Amygdala (tissue), 56 donors: ENCODE results near the gene KAZN.
A peak's percentile ranks its signal among the peaks of the same experiment; 100 is the strongest.

Source experiments
- DNase-seq, 56 donors: peaks; one replicate each; lab custom pipeline; 2025; lab: John Stamatoyannopoulos, UW

The KAZN gene

DNA sequence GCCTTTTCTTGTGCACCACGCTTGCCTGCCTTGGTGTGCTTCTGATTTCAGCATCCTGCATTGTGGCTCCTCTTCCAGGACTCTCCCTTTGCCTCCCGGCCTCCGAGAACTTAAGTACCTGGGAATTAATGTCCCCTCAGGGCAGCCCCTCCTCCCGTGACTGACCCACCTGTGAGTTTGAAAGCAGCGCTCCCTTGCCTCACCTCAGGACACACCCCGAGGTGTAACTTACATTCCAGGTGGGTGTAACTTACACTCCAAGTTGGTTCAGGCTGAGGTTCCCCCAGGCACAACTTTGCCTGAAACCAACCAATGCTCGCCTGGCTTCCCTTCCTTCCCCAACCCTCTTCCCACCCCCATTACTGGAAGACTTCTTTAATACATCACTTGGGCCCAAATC, 161.4 kb downstream of the KAZN start:
- DNase-seq: no peak

- DNase-seq: no peak
Measured at GRCh38 chr1:14760780-14761179, 162.3 kb downstream of the KAZN start.

GRCh38 chr1:14761291-14762153, 163.0 kb downstream of the KAZN start:
- DNase-seq: no peak

- DNase-seq: no peak
Measured at GRCh38 chr1:14763977-14764376, 165.5 kb downstream of the KAZN start.

DNA sequence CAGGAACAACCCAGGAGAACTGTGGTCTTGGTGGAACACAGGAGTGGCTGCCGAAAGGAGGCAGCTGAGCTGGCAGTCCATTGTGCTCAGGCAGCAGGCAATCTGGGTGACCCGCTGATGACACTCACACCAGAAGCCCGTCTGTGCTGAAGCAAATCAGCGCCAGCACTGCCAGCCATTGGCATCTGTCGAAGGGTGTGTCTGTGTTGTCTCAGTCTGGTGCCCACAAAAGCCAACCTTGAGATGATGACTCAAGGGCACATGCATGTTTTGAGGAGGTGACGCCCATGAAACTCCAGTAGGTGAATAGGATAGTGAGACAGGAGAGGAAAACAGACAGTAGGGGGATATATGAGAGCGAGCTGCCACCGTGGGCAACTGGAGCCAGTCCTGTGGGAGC, 167.3 kb downstream of the KAZN start:
- DNase-seq: no peak

DNA sequence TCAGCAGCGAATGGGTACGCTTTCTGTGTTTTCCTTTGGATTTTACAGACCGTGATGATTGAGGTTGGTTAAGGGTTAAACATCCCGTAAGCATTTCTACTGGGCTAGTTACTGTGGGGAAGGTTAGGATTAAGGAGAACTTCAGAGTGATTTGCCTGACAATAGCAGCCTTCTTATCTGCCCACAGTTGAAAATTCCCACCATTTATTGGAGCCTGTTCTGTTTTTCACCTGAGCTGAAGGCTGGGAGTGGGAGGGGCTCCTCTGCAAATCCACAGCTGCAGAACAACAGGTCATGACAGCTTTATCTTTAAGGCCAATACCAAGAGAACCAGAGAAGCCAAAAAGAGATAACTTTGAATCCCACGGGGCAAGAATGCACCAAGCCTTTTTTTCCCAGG, 168.6 kb downstream of the KAZN start:
- DNase-seq: no peak

- peak in 1 of 56 donors; percentile 15 for DNase-seq
Measured at GRCh38 chr1:14768582-14769304, 170.3 kb downstream of the KAZN start.

DNA sequence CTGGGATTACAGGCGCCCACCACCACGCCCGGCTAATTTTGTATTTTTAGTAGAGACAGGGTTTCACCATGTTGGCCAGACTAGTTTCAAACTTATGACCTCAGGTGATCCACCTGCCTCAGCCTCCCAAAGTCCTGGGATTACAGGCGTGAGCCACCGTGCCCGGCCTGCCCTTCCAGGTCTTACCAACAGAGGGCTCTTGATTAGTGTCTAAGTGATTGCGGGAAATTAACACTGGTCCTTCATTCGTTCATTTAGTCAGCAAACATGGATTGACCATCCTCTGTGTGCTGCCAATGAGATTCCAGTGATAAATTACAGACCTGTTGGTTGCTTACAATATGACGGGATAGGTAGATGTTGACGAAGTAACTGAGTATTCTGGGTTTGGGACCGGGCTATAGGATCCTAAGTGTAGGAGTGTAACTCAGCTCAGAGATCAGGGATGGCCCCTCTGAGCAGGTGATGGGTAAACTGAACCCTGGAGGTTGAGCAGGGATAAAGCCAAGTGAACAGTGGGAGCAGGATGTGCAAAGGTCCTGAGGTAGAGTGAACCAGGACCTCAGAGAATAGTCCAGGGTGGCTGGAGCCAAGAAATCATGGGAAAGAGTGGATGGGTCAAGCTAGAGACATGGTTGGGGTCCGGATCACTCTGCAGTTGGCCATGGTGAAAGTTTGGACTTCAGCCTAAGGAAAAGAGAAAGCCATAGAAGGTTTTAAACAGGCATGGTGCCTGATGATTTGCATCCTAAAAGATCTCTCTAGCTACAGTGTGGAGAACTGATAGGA, 171.2 kb downstream of the KAZN start:
- DNase-seq: no peak

- no peak for DNase-seq
Measured at GRCh38 chr1:14773396-14774025, 175.0 kb downstream of the KAZN start.

- DNase-seq: no peak
Measured at GRCh38 chr1:14774225-14774624, 175.7 kb downstream of the KAZN start.

GRCh38 chr1:14774988-14775387, 176.5 kb downstream of the KAZN start:
- DNase-seq: no peak

DNA sequence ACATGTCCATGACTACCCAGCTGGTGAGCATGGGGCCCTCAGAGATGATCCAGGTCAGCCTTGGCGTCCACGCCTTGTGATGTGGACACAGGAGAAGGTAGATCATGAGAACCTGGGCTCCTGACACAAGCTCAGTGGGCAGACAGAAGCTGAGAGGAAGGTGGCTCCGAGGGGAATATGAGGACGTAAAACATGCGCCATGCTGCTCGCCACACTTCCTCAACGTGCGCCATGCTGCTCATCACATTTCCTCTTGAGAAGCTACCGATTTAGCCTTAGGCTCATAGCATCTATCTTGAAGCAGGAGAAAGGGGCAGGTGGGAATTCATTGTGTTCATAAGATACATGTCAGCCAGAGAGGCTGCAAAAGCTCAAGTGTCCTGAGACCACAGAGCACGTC, 176.9 kb downstream of the KAZN start:
- no peak for DNase-seq

GRCh38 chr1:14777516-14778506, 179.3 kb downstream of the KAZN start:
- no peak for DNase-seq

DNA sequence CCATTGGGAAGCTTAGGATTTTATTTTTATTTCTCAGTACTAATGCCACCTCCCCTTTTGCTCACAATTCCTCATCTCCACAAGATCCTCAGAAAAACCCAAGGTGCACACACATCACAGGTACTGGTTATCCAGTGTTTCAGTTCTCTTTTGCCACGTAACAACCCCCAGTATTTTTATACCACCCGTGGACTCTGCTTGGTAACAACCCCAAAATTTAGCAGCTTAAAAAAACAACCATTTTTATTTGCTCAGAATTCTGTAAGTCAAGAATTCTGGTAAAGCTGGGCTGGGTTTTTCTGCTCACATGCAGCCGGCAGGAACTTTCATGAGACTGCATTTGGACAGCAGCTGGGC, 180.0 kb downstream of the KAZN start:
- no peak for DNase-seq

DNA sequence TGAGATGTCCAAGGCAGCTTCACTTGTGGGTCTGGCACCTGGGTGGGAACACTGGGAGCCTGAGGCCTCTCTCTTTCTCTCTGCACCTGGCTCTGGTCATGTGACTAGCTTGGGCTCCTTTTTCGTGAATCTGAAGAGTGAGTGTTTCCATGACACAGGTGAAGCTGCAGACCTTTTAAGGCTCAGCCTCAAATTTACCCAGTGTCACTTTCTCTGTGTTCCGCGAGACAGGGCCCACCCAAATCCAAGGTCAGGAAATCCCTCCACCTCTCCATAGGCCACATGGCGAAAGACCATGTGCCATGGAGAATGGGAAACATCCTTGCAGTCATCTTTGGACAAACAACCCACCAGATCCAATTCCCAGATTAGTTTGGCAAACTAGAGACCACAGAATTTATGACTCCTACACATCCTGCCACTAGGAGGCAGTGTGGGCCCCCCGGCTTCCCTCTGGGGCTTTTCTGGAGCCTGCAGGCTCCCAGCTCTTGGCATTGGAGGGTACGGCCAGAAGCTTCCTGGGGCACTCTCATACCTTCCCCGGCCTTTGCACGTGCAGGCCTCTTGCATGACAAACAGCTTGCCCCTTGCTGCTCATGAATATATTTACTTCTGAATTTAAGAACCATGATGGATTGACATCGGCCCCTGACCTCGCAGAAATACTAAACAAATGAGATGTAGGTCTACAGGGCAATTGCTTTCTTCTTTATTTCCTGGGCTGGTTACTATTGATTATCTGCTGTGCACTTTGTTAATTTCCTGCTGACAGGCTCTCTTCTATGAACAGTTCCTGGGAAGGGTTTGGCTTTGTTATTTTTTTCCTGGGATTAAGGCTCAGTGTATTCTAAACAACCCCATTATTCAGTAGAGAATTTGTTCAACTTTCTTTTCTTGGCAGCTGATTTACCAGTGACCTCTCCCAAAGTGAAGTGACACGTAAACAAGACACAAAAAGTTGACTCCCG, 180.7 kb downstream of the KAZN start:
- DNase-seq: peak in 17 of 56 donors; percentile 1 to 59 (median 10)

DNA sequence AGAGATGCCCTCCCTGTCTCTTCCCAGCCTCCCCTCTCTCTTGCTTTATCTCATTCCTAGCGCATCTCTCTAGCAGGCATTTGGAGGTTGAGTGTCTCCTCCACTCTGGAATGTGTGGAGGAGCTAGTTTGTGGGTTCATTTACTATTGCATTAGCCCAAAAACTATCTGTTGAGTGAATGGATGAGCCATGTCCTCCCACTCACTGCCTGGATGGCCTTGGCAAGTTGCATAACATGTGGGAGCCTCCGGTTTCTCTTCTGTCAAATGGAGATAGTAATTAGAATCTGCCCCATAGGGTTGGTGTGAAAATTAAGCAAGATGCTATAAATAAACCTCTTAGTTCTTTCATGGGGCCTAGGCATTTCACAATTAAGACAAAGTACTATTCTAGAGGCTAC, 181.8 kb downstream of the KAZN start:
- peak in 9 of 56 donors; percentile 1 to 29 (median 8) for DNase-seq

DNA sequence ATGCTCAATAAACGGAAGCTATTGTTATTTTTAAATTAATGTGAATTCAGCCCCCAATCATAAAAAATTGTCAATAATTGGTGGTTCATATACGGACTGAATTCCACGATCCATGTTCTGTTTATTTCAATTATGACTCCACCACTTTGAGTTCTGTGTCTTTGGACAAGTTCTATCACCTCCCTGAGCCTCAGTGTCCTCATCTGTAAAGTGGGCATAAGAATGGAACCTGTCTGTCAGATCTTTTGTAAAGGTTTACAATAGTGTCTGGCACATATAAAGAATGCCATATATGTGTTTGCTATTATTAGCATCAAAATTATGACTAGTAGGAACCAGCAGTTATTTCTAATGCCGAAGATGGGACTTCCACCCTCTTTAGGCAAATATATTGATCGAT, 183.3 kb downstream of the KAZN start:
- DNase-seq: no peak
